ENCODE results near the gene SERINC1.

Gene SERINC1

DNA sequence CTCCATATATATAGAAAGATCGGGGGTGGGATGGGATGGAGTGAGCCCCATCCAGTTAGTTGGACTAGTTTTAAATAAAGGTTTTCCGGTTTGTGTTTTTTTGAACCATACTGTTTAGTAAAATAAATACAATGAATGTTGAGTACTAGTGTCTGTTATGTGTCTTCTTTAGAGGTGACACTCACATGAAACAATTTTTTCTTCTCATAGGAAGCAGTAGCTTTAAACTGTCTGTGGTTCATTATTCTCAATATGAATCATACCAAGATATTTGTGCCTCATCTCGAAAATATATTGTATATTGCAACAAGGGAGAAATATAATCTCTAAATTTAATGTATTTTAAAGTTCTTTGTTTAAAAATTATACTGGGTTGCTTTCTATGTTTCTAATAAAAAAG lies 38.8 kb downstream of the SERINC1 start:
- TF ChIP-seq SIN3A (IDR thresholded peaks at IDR 0.05; ENCODE audit: borderline replicate concordance, insufficient read depth, low read length): no peak
- no peak for TF ChIP-seq REST (IDR thresholded peaks at IDR 0.05; ENCODE audit: insufficient read depth in 1 of 2, low read depth in 2 of 2, low read length in 2 of 2)
- no peak for TF ChIP-seq POLR2AphosphoS5 (IDR thresholded peaks at IDR 0.05; ENCODE audit: low read depth, low read length)
- TF ChIP-seq FOXP2 (optimal IDR thresholded peaks at IDR 0.05; ENCODE audit: borderline replicate concordance, extremely low read depth, extremely low read length, insufficient read depth): no peak

- TF ChIP-seq SIN3A (IDR thresholded peaks at IDR 0.05; ENCODE audit: borderline replicate concordance, insufficient read depth, low read length) (no peak), TAF1 (IDR thresholded peaks at IDR 0.05; ENCODE audit: borderline replicate concordance, insufficient read depth, low read length) (no peak), POLR2AphosphoS5 (IDR thresholded peaks at IDR 0.05; ENCODE audit: low read depth, low read length) (no peak), FOXP2 (optimal IDR thresholded peaks at IDR 0.05; ENCODE audit: borderline replicate concordance, extremely low read depth, extremely low read length, insufficient read depth) (no peak), REST (IDR thresholded peaks at IDR 0.05; ENCODE audit: insufficient read depth in 1 of 2, low read depth in 2 of 2, low read length in 2 of 2) (no peak)
Measured at GRCh38 chr6:122431780-122432179, 39.8 kb downstream of the SERINC1 start.

- TF ChIP-seq REST (IDR thresholded peaks at IDR 0.05; ENCODE audit: insufficient read depth in 1 of 2, low read depth in 2 of 2, low read length in 2 of 2) (no peak), TAF1 (IDR thresholded peaks at IDR 0.05; ENCODE audit: borderline replicate concordance, insufficient read depth, low read length) (no peak), SIN3A (IDR thresholded peaks at IDR 0.05; ENCODE audit: borderline replicate concordance, insufficient read depth, low read length) (no peak), FOXP2 (optimal IDR thresholded peaks at IDR 0.05; ENCODE audit: borderline replicate concordance, extremely low read depth, extremely low read length, insufficient read depth) (no peak), POLR2AphosphoS5 (IDR thresholded peaks at IDR 0.05; ENCODE audit: low read depth, low read length) (no peak)
Measured at GRCh38 chr6:122429323-122429722, 42.3 kb downstream of the SERINC1 start.

- no peak for TF ChIP-seq FOXP2 (optimal IDR thresholded peaks at IDR 0.05; ENCODE audit: borderline replicate concordance, extremely low read depth, extremely low read length, insufficient read depth)
- no peak for TF ChIP-seq SIN3A (IDR thresholded peaks at IDR 0.05; ENCODE audit: borderline replicate concordance, insufficient read depth, low read length)
- no peak for TF ChIP-seq TAF1 (IDR thresholded peaks at IDR 0.05; ENCODE audit: borderline replicate concordance, insufficient read depth, low read length)
- no peak for TF ChIP-seq POLR2AphosphoS5 (IDR thresholded peaks at IDR 0.05; ENCODE audit: low read depth, low read length)
- TF ChIP-seq REST (IDR thresholded peaks at IDR 0.05; ENCODE audit: insufficient read depth in 1 of 2, low read depth in 2 of 2, low read length in 2 of 2): no peak
Measured at GRCh38 chr6:122428781-122429180, 42.8 kb downstream of the SERINC1 start.

- no peak for TF ChIP-seq SIN3A (IDR thresholded peaks at IDR 0.05; ENCODE audit: borderline replicate concordance, insufficient read depth, low read length)
- TF ChIP-seq TAF1 (IDR thresholded peaks at IDR 0.05; ENCODE audit: borderline replicate concordance, insufficient read depth, low read length): no peak
- TF ChIP-seq POLR2AphosphoS5 (IDR thresholded peaks at IDR 0.05; ENCODE audit: low read depth, low read length): no peak
- TF ChIP-seq REST (IDR thresholded peaks at IDR 0.05; ENCODE audit: insufficient read depth in 1 of 2, low read depth in 2 of 2, low read length in 2 of 2): no peak
- no peak for TF ChIP-seq FOXP2 (optimal IDR thresholded peaks at IDR 0.05; ENCODE audit: borderline replicate concordance, extremely low read depth, extremely low read length, insufficient read depth)
Measured at GRCh38 chr6:122426597-122426996, 45.0 kb downstream of the SERINC1 start.
